Pulmonary artery endothelial cell (primary cell): ENCODE results near the gene NUPR1. TPM values are rescaled to one million over a fixed set of nuclear protein-coding genes. Genes with fewer than 3 reads are reported as not detected.
"Not testable (repeated sequence)": the region's sequence is repeated elsewhere in the genome, so short reads cannot be mapped to it uniquely, and the experiment has no call there.

Experiments
- DNase-seq: peaks from one replicate; pipeline ENCODE4 v3.0.0-alpha.2; 2011; ENCODE audit warnings: low read depth, low spot score
- total RNA-seq: library from RNA; depleted of rRNA; stranded (reverse); fragments of >200 nt; gene quantifications from 2 replicates; pipeline ENCODE4 v1.2.3, GENCODE V29; 2014

NUPR1 gene
- total RNA-seq, 1 donor from 2014 or later: 2.5 TPM

DNA sequence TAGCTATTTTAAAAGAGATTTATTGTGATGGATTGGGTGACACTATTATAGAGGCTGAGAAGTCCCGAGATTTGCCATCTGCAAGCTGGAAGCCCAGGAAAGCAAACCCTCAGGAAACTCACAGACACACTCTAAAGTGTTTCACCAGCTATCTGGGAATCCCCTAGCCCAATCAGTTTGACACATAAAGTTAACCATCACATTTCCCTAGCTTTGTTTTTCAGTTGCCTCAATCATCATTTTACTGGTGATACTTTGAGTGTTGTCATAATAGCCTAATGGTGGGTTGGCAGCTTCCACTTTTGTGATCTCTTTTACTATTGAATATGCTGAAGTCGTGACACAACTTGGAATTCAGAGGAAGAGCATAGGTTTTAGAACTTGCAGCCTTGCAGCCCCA is 16.8 kb upstream of the NUPR1 start:
- DNase-seq: no peak

- DNase-seq: no peak
Measured at GRCh38 chr16:28554634-28555423, 16.1 kb upstream of the NUPR1 start.

- DNase-seq: peak; percentile 47
Measured at GRCh38 chr16:28553776-28554633, 15.2 kb upstream of the NUPR1 start, which contains the start of gene SGF29. Gene SGF29, plus strand, starts transcription at chr16:28553920. Its CDS starts 27,150 bp downstream, at chr16:28581070.

GRCh38 chr16:28549301-28549899 is 10.6 kb upstream of the NUPR1 start:
- DNase-seq: no peak

- no peak for DNase-seq
Measured at GRCh38 chr16:28548306-28548802, 9.6 kb upstream of the NUPR1 start.

GRCh38 chr16:28546626-28547025 is 7.9 kb upstream of the NUPR1 start:
- DNase-seq: no peak

DNA sequence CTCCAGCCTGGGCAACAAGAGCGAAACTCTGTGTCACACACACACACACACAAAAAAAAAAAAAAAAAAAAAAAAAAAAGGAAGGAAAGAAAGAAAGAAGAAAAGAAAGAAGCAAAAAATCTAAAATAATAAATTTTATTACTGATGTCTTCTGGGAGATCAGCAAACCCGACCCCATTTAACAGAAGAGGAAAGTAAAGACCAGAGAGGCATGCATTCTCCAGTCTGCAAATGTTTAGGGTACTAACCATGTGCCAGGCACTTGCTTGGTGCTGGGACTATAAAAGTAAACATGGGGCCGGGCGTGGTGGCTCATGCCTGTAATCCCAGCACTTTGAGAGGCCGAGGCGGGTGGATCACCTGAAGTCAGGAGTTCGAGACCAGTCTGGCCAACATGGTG is 7.2 kb upstream of the NUPR1 start:
- DNase-seq: not testable (repeated sequence)

DNA sequence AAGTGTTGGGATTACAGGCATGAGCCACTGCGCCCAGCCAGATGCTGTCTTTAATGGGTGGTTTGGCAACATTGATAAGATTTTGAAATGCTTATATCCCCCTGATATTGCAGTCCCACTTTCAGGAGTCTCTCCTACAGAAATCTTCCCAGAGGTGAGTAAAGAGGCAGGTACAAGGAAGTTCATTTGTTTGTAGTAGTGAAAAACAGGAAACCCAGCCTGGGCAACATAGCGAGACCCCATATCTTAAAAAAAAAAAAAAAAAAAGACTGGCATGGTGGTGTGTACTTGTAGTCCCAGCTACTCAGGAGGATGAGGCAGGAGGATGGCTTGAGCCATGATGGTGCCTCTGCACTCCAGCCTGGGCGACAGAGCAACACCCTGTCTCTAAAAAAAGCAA is 6.2 kb upstream of the NUPR1 start:
- no peak for DNase-seq

DNA sequence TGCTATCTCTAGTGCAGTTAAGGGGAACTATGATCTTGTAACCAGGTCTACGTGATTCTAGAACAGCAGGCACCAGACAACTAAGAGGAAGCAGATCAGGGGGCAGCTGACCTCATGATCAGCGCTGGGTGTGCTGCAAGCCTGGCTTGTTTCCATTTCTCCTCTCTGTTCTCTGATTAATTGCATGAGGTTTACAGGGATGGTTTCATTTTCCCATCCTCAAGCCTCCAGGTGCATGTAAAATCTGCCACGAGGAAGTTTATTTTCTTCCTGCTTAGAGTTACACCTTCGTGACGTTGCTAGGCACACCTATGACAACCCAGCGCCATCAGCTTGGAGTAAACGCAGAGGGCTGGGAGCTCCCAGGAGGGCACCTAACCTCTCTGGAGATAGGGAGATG is 4.3 kb upstream of the NUPR1 start:
- no peak for DNase-seq

- DNase-seq: no peak
Measured at GRCh38 chr16:28542646-28543045, 3.9 kb upstream of the NUPR1 start.

GRCh38 chr16:28540346-28540745 is 1.6 kb upstream of the NUPR1 start:
- DNase-seq: no peak

DNA sequence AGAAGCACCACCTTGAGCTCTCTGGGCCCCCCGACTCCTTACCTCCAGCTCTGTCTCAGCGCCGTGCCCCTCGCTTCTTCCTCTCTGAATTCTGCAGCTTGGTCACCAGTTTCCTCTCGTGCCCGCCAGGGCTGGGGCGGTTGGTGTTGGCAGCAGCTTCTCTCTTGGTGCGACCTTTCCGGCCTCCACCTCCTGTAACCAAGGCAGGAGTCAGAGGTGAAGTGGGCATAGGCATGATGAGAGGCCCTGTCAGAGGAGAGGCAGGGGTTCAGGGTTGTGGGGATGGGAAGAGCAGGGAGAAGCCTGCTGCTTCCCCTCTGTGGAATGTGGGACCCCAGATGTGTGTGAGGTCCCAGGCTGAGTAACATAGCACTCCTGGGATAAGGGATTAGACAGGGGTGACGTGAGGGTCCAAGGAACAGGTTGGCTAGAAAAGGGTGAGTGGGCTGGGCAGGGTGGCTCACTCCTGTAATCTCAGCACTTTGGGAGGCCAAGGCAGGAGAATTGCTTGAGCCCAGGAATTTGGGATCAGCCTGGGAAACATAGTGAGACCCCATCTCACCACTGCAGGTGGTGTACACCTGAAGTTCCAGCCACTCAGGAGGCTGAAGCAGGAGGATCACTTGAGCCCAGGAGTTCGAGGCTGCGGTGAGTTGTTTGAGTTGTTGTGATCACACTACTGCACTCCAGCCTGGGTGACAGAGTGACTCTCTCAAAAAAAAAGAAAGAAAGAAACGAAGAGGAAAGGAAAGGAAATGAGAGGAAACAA is 626 bp downstream of the NUPR1 start:
- no peak for DNase-seq

DNA sequence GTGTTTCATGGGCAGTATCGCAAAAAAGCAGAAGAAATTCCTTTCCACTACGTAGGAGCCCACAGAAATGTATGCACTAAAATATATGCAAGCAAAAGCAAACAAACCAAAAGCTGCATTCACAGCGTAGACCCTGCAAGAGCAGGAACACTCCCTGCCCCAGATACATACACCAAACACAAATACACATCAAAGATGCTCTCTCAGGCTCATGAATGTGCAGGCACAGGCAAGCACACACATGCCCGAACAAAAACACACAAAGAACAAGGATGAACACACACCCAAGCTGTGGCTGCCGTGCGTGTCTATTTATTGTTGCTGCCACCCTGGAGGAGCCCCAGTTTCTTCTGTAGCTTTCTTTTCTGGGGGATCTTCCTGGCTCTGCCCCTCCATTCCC is 1.7 kb downstream of the NUPR1 start:
- no peak for DNase-seq

- DNase-seq: no peak
Measured at GRCh38 chr16:28534542-28535373, 4.0 kb downstream of the NUPR1 start.

DNA sequence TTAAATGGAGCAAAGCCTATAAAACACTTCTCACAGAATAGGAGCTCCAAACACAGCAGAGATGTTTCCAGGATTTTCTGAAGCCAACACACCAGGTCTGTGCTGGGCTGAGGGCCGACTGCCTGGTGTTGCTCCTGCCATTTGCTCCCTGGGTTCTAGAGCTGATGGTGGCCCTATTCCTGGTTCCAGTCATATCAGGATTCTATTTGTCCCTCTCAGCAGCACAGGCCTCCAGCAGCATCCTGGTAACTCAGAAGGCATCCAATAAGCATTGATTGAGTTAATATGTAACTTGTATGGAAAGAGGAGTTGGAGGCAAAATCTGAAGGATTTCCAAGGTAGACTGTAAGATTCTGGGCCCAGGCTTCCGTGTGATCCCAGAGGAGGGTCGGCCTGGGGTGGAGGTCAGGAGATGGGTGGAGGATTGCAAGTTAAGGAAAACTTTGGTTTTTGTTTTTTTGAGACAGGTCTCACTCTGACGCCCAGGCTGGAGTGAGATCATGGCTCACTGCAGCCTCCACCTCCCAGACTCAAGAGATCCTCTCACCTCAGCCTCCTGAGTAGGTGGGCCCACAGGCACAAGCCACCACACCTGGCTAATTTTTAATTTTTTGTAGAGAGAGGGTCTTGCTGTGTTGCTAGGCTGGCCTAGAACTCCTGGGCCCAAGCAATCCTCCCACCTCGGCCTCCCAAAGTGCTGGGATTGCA is 5.7 kb downstream of the NUPR1 start:
- no peak for DNase-seq

DNA sequence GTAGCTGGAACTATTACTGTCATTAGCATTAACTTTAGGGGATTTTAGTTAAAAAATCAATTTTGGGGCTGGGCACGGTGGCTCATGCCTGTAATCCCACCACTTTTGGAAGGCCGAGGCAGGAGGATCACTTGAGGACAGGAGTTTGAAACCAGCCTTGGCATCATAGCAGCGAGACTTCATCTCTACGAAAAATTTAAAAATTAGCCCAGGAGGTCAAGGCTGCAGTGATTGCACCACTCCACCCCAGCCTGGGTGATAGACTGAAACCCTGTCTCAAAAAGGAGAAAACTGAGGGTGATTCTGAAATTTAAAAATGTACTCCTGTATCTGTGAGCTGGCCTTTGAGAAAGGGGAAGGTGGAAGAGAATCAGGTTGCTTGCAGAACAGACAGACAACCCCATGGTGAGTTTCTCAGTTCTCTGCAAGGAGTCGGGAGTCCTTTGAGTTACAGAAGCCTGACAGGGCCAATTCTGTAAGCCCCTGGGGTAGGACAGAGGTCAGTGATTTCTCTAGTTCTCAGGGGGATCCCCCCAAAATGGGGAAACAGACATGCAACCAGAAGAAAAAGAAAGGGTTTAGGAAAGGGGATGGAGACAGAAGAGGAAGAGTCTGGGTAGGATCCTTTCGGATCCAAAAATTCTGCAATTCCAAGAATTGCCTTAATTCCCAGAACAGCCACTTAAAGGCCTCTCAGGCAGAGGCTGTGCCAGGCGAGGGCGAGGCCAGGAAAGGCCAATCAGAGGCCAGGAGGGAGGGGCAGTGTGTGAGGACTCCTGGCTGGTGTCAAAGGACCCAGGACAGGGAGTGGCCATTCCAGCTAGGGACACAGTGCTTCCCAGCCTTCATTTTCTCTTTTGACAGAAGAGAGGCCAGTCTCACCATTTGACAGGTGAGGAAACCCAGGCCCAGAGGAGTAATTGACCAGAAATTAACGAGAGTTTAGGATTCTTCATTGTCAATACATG is 6.7 kb downstream of the NUPR1 start:
- no peak for DNase-seq

- DNase-seq: no peak
Measured at GRCh38 chr16:28529124-28529523, 9.7 kb downstream of the NUPR1 start.

- DNase-seq: no peak
Measured at GRCh38 chr16:28528463-28528867, 10.3 kb downstream of the NUPR1 start.
